OCI-LY7 (cell line): Measurements from ENCODE around the gene TMEM156. TPM values are rescaled to one million over a fixed set of nuclear protein-coding genes. Genes with fewer than 3 reads are reported as not detected.

ENCODE experiments used
- BruUV-seq: library from RNA; stranded (reverse); fragments of 400-500 nt; replicated peaks from 2 replicates; lab custom pipeline; 2021; lab: Mats Ljungman, UMichigan
- CTCF ChIA-PET: fragments of 300-600 bp; sonication (Branson Sonifier 250); formaldehyde crosslinking; loops from one replicate; lab custom pipeline; 2022; ENCODE audit warnings: antibody characterized with exemption; ENCODE audit not compliant: unreplicated experiment; lab: Charles Lee
- POLR2A ChIA-PET: fragments of 300-600 bp; sonication (Branson Sonifier 250); formaldehyde crosslinking; loops from one replicate; lab custom pipeline; 2022; ENCODE audit warnings: antibody characterized with exemption; lab: Charles Lee
- DNase-seq: peaks from one replicate; pipeline ENCODE4 v3.0.0-alpha.2; 2015; ENCODE audit warnings: low spot score
- H2AFZ ChIP-seq: fragments of 200-600 bp; sonication (generic), shearing (Covaris generic); 2 replicates; pipeline ENCODE4 v1.6.1; 2014; ENCODE audit warnings: mild to moderate bottlenecking, antibody characterized with exemption, low read length, moderate library complexity
- H3K27ac ChIP-seq: fragments of 200-600 bp; sonication (generic); 2 replicates; pipeline ENCODE4 v1.5.1; 2014; ENCODE audit warnings: mixed run types, low read depth, mild to moderate bottlenecking, moderate library complexity, low read length, inconsistent platforms; ENCODE audit not compliant: poor library complexity, severe bottlenecking
- H3K36me3 ChIP-seq: fragments of 200-600 bp; sonication (generic); 2 replicates; pipeline ENCODE4 v1.6.1; 2014; ENCODE audit warnings: mild to moderate bottlenecking, antibody characterized with exemption, low read length, moderate library complexity, mixed read lengths; ENCODE audit not compliant: insufficient read depth
- H3K4me1 ChIP-seq: fragments of 200-600 bp; sonication (generic); 2 replicates; pipeline ENCODE4 v1.5.1; 2014; ENCODE audit warnings: mild to moderate bottlenecking, low read length; ENCODE audit not compliant: insufficient read depth, poor library complexity, severe bottlenecking
- H3K4me2 ChIP-seq: fragments of 200-600 bp; sonication (generic); 2 replicates; pipeline ENCODE4 v1.6.1; 2014; ENCODE audit warnings: mild to moderate bottlenecking, low read length
- H3K4me3 ChIP-seq: fragments of 200-600 bp; sonication (generic); 2 replicates; pipeline ENCODE4 v1.5.1; 2014; ENCODE audit warnings: mild to moderate bottlenecking, low read depth, low read length; ENCODE audit not compliant: poor library complexity, severe bottlenecking
- H3K79me2 ChIP-seq: fragments of 200-600 bp; sonication (generic); 2 replicates; pipeline ENCODE4 v1.6.1; 2016; ENCODE audit warnings: low read depth, mild to moderate bottlenecking, low read length, moderate library complexity, mixed read lengths; ENCODE audit not compliant: insufficient read depth
- H3K9me2 ChIP-seq: fragments of 200-600 bp; sonication (generic); 2 replicates; pipeline ENCODE4 v1.6.1; 2016; ENCODE audit warnings: mild to moderate bottlenecking, low read length, mixed read lengths; ENCODE audit not compliant: insufficient read depth
- H3K9me3 ChIP-seq: fragments of 200-600 bp; sonication (generic); 2 replicates; pipeline ENCODE4 v1.6.1; 2014; ENCODE audit warnings: mild to moderate bottlenecking, mixed run types, low read length, mixed read lengths
- H4K20me1 ChIP-seq: fragments of 200-600 bp; sonication (generic); 2 replicates; pipeline ENCODE4 v1.6.1; 2014; ENCODE audit warnings: mild to moderate bottlenecking, antibody characterized with exemption, low read length, moderate library complexity, mixed read lengths; ENCODE audit not compliant: insufficient read depth
- CTCF ChIP-seq: fragments of 200-600 bp; sonication (generic); conservative IDR thresholded peaks from 2 replicates; pipeline ENCODE4 v1.5.1; 2014; ENCODE audit warnings: mild to moderate bottlenecking, antibody characterized with exemption, low read length, moderate library complexity, mixed read lengths
- EZH2phosphoT487 ChIP-seq: fragments of 200-600 bp; sonication (generic); IDR thresholded peaks from 2 replicates; pipeline ENCODE4 v1.6.1; 2018; ENCODE audit warnings: low read depth, borderline replicate concordance, mild to moderate bottlenecking, mixed run types, antibody characterized with exemption, low read length, moderate library complexity, mixed read lengths
- intact Hi-C: fragments of 100-400 bp; cut with micrococcal nuclease; formaldehyde crosslinking; loops from one replicate; pipeline ENCODE4 v1.10.0; 2022; ENCODE audit not compliant: unreplicated experiment
- total RNA-seq, 2 experiments: library from RNA; depleted of rRNA in 1 of 2; stranded (reverse); fragments of >200 nt in 1 of 2; shearing (Covaris generic) in 1 of 2; gene quantifications; 2 replicates each; pipeline ENCODE4 v1.2.3, GENCODE V29; 2014 to 2022

TMEM156 gene
- total RNA-seq, 2 experiments from 2014 or later, result 29.0 to 29.4 TPM

- Histone ChIP-seq H3K36me3 (no peaks in the 10 kb centered on the region), H4K20me1 (no peaks in the 10 kb centered on the region), H2AFZ (peak overlapping the region; percentile 58; the same call in 1 of the 2 replicates), H3K79me2 (peaks cover 25% of the 10 kb centered on the region), H3K27ac (peak overlapping the region; percentile 60), H3K9me3 (no peaks in the 10 kb centered on the region), H3K9me2 (no peaks in the 10 kb centered on the region), H3K4me2 (peak overlapping the region; percentile 77), H3K4me1 (peaks cover 57% of the 10 kb centered on the region), H3K4me3 (peak overlapping the region; percentile 75)
- peak; percentile 59 for DNase-seq
- no peak for TF ChIP-seq EZH2phosphoT487
- no peak for TF ChIP-seq CTCF
- TSS peak; percentile 93 for BruUV-seq
- ChIA-PET CTCF (interaction anchor here (0.5 to 1.1 kb wide), 2 partner anchors 14 to 186 kb away, joined by 4 to 9 read pairs; no protein-coding TSS in a partner anchor), POLR2A (interaction anchor here (0.6 to 7.5 kb wide), 12 partner anchors 13 to 953 kb away, joined by 3 to 169 read pairs (median 4); partner anchors contain the start of gene TMEM156)
- intact Hi-C loops, result loop anchor here (1.0 kb wide), 1 partner anchor 12 kb away; the partner anchor contains the start of gene TMEM156
Measured at GRCh38 chr4:39043861-39044363, 11.7 kb upstream of the TMEM156 start.

- Histone ChIP-seq H3K4me2 (peak overlapping the region; percentile 77), H3K36me3 (no peaks in the 10 kb centered on the region), H4K20me1 (no peaks in the 10 kb centered on the region), H2AFZ (peak overlapping the region; percentile 58), H3K9me3 (no peaks in the 10 kb centered on the region), H3K9me2 (no peaks in the 10 kb centered on the region), H3K4me3 (peak overlapping the region; percentile 75), H3K4me1 (peaks cover 59% of the 10 kb centered on the region), H3K79me2 (peaks cover 23% of the 10 kb centered on the region), H3K27ac (peak overlapping the region; percentile 60)
- CTCF ChIA-PET, result interaction anchor here (1.1 kb wide), 1 partner anchor 13 kb away, joined by 4 read pairs; no protein-coding TSS in a partner anchor
- POLR2A ChIA-PET, result interaction anchor here (0.6 to 7.5 kb wide), 13 partner anchors 12 to 954 kb away, joined by 3 to 169 read pairs (median 4); partner anchors contain the start of gene TMEM156
- intact Hi-C loops, result no loop called here
- BruUV-seq, result no TSS peak
- DNase-seq, result peak; percentile 48
- TF ChIP-seq CTCF, result no peak
- TF ChIP-seq EZH2phosphoT487, result no peak
Measured at GRCh38 chr4:39043058-39043860, 11.1 kb upstream of the TMEM156 start.
